ENCODE results near the gene VSTM2B.

DNA sequence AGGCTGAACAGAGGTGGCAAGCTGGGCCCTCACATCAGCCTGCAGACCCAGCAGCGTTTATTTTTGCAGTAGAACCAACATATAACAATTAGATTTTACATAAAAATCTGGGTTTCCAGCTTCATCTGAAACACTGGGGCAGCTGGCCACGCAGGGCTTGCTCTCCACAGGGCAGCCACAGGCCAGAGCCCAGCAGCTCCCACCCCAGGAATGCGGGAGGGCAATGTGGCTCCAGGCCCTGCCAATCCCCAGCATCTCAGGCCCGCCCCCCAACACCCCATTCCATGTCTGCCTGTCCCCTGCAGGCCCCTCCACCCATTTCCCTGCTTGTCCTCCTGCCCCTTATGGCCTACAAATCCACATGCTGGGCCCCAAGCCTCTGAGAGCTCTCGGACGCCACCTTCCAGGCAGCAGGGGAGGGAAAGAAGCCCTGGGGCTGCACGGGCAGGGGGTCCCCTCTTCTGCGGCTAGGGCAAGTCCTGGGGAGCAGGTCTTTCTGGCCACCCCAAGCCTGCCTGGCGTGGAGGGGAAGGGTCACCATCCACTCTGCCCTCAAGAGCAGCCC, 15.0 kb upstream of the VSTM2B start:
- no peak for TF ChIP-seq EGR1 (IDR thresholded peaks at IDR 0.05; ENCODE audit: low read depth in 2 of 2)
- TF ChIP-seq GABPA (IDR thresholded peaks at IDR 0.05 in 1 of 2, conservative IDR thresholded peaks at IDR 0.05 in 1 of 2), result no peak
- no peak for TF ChIP-seq YY1 (IDR thresholded peaks at IDR 0.05)
